Mesodermal cell (in vitro differentiated cells): ENCODE data around the gene MYRF.

ENCODE experiments used
- H3K27ac ChIP-seq: 2 replicates; pipeline ENCODE4 v1.7.0; 2013; ENCODE audit warnings: mild to moderate bottlenecking, low read depth, low read length, moderate library complexity; ENCODE audit not compliant: severe bottlenecking
- H3K36me3 ChIP-seq: 2 replicates; pipeline ENCODE4 v1.7.1; 2013; ENCODE audit warnings: mild to moderate bottlenecking, low read length, moderate library complexity; ENCODE audit not compliant: control insufficient read depth, insufficient read depth
- H3K4me1 ChIP-seq: one replicate; pipeline ENCODE4 v1.7.1; 2013; ENCODE audit warnings: mild to moderate bottlenecking, low read length; ENCODE audit not compliant: insufficient read depth, control insufficient read depth, poor library complexity, severe bottlenecking
- H3K4me3 ChIP-seq: 2 replicates; pipeline ENCODE4 v1.7.0; 2013; ENCODE audit warnings: low read length, control low read depth, mild to moderate bottlenecking; ENCODE audit not compliant: insufficient read depth, poor library complexity, severe bottlenecking; ENCODE audit errors: extremely low read depth
- H3K9me3 ChIP-seq: 2 replicates; pipeline ENCODE4 v1.7.1; 2013; ENCODE audit warnings: mild to moderate bottlenecking, low read length, moderate library complexity; ENCODE audit not compliant: control insufficient read depth
- WGBS, 2 experiments: methylation state at CpG; one replicate each; pipeline ENCODE4 v1.1.5; 2013; ENCODE audit warnings: missing lambda C conversion rate in 2 of 2; ENCODE audit not compliant: insufficient coverage in 2 of 2; 5-methylcytosine and 5-hydroxymethylcytosine counted together

The MYRF gene

GRCh38 chr11:61784506-61784805, 32.0 kb downstream of the MYRF start:
- WGBS, 2 experiments, result 85 to 93% methylated on average over 4 to 6 of the region's 7 CpGs
- H3K9me3 ChIP-seq, result no peaks in the 10 kb centered on the region
- peak overlapping the region; percentile 53 for H3K27ac ChIP-seq
- peaks cover 95% of the 10 kb centered on the region for H3K36me3 ChIP-seq
- peaks cover 25% of the 10 kb centered on the region for H3K4me1 ChIP-seq
- H3K4me3 ChIP-seq, result no peak overlapping the region

GRCh38 chr11:61785837-61786402, 33.5 kb downstream of the MYRF start:
- Histone ChIP-seq H3K36me3 (peaks cover 93% of the 10 kb centered on the region), H3K4me1 (peaks cover 25% of the 10 kb centered on the region), H3K27ac (no peak overlapping the region), H3K9me3 (no peaks in the 10 kb centered on the region), H3K4me3 (no peak overlapping the region)
- WGBS, 2 experiments, result 99 to 100% methylated on average over 8 of the region's 11 CpGs

GRCh38 chr11:61787928-61788491, 35.6 kb downstream of the MYRF start:
- WGBS, 2 experiments, result 65 to 90% methylated on average over 3 to 6 of the region's 9 CpGs
- Histone ChIP-seq H3K9me3 (no peaks in the 10 kb centered on the region), H3K4me1 (peaks cover 15% of the 10 kb centered on the region), H3K36me3 (peaks cover 76% of the 10 kb centered on the region), H3K27ac (no peak overlapping the region), H3K4me3 (no peak overlapping the region)

- H3K36me3 ChIP-seq, result peaks cover 61% of the 10 kb centered on the region
- peak overlapping the region; percentile 90 for H3K4me3 ChIP-seq
- peaks cover 3% of the 10 kb centered on the region for H3K4me1 ChIP-seq
- WGBS, 2 experiments, result 6 to 10% methylated on average over 10 to 13 of the region's 14 CpGs
- peak overlapping the region; percentile 98 for H3K27ac ChIP-seq
- no peaks in the 10 kb centered on the region for H3K9me3 ChIP-seq
These were observed 39.4 kb downstream of the MYRF start for GRCh38 chr11:61791737-61792309.

- H3K36me3 ChIP-seq, result peaks cover 57% of the 10 kb centered on the region
- WGBS, 2 experiments, result 0% methylated on average over 55 to 60 of the region's 61 CpGs
- no peaks in the 10 kb centered on the region for H3K9me3 ChIP-seq
These were observed 40.1 kb downstream of the MYRF start, which contains the start of the genes FEN1 and TMEM258 for GRCh38 chr11:61792310-61793082. Gene FEN1, plus strand, starts transcription at chr11:61792911. Its CDS starts 2,451 bp downstream, at chr11:61795362. Gene TMEM258, minus strand, starts transcription at chr11:61792599. Its CDS starts 41 bp downstream, at chr11:61792558.

GRCh38 chr11:61793083-61793828, 40.8 kb downstream of the MYRF start:
- H3K4me1 ChIP-seq, result peaks cover 3% of the 10 kb centered on the region
- H3K27ac ChIP-seq, result peak overlapping the region; percentile 98
- H3K4me3 ChIP-seq, result peak overlapping the region; percentile 90
- H3K36me3 ChIP-seq, result peaks cover 54% of the 10 kb centered on the region
- no peaks in the 10 kb centered on the region for H3K9me3 ChIP-seq
- 7 to 8% methylated on average over 21 to 25 of the region's 29 CpGs for WGBS, 2 experiments

More at GRCh38 chr11:61792310-61793082, 40.1 kb downstream of the MYRF start, which contains the start of the genes FEN1 and TMEM258:
- H3K4me3 ChIP-seq, result peak within 1 kb of the TSS; percentile 90
- H3K27ac ChIP-seq, result peak within 1 kb of the TSS; percentile 98
- peaks cover 3% of the 10 kb centered on the region for H3K4me1 ChIP-seq

GRCh38 chr11:61793829-61794204, 41.4 kb downstream of the MYRF start:
- Histone ChIP-seq H3K9me3 (no peaks in the 10 kb centered on the region), H3K36me3 (peaks cover 53% of the 10 kb centered on the region), H3K4me1 (no peaks in the 10 kb centered on the region), H3K27ac (no peak overlapping the region), H3K4me3 (peak overlapping the region; percentile 90)
- 81 to 89% methylated on average over 3 of the region's 3 CpGs for WGBS, 2 experiments

GRCh38 chr11:61794579-61794978, 42.1 kb downstream of the MYRF start:
- peaks cover 53% of the 10 kb centered on the region for H3K36me3 ChIP-seq
- H3K27ac ChIP-seq, result no peak overlapping the region
- WGBS, 2 experiments, result 89 to 100% methylated on average over 1 of the region's 4 CpGs
- H3K4me3 ChIP-seq, result no peak overlapping the region
- no peaks in the 10 kb centered on the region for H3K9me3 ChIP-seq
- no peaks in the 10 kb centered on the region for H3K4me1 ChIP-seq

GRCh38 chr11:61795459-61795858, 43.0 kb downstream of the MYRF start:
- Histone ChIP-seq H3K4me3 (no peak overlapping the region), H3K4me1 (no peaks in the 10 kb centered on the region), H3K36me3 (peaks cover 53% of the 10 kb centered on the region), H3K27ac (no peak overlapping the region), H3K9me3 (no peaks in the 10 kb centered on the region)
- 94% methylated on average over 12 of the region's 12 CpGs for WGBS, 2 experiments

- Histone ChIP-seq H3K9me3 (no peaks in the 10 kb centered on the region), H3K4me1 (no peaks in the 10 kb centered on the region), H3K36me3 (peaks cover 54% of the 10 kb centered on the region), H3K4me3 (no peak overlapping the region), H3K27ac (no peak overlapping the region)
- WGBS, 2 experiments, result 97 to 98% methylated on average over 16 to 18 of the region's 18 CpGs
These were observed 43.6 kb downstream of the MYRF start for GRCh38 chr11:61795876-61796526.
